H1 (cell line): ENCODE measurements around the gene TOP1. TPM values are rescaled to one million over a fixed set of nuclear protein-coding genes. Genes with fewer than 3 reads are reported as not detected.

Experiments used
- ATF2 ChIP-seq: IDR thresholded peaks from 2 replicates; pipeline ENCODE4 v1.6.1; 2012; ENCODE audit warnings: low read length, inconsistent platforms
- BACH1 ChIP-seq: IDR thresholded peaks from 2 replicates; pipeline ENCODE4 v1.6.1; 2012; ENCODE audit warnings: low read length, improper control_type of control experiment
- polyA plus RNA-seq, 7 experiments: library from polyadenylated mRNA; depleted of rRNA in 3 of 7; stranded (reverse) in 5 of 7; unstranded in 2 of 7; fragments of >200 nt in 5 of 7; fragments of 200-250 nt in 2 of 7; gene quantifications; 1 replicate in 5 of 7; 2 replicates in 1 of 7; 4 replicates in 1 of 7; pipeline versions ENCODE4 v1.2.1 to v1.2.3, GENCODE V29; 2011 to 2013; ENCODE audit warnings: missing spikeins in 2 of 7, mixed read lengths in 2 of 7
- total RNA-seq: library from RNA; stranded (reverse); fragmentation: NEBNext Ultra II Directional; extraction: Animal tissue kit (Norgen Biotek cat#: 25700); gene quantifications from 2 replicates; pipeline ENCODE4 v1.2.1, GENCODE V29; 2021

The TOP1 gene
- total and polyA plus RNA-seq, 2 of the 8 experiments (the other 6 are each of a cell fraction or from before 2014, with no cell fraction given) = 7.4 to 108 TPM

- TF ChIP-seq ATF2 (no peak), BACH1 (no peak)
- TF ChIP-seq, all 59 proteins: peak for 0
These were observed 135.2 kb downstream of the TOP1 start (continued) for GRCh38 chr20:41163821-41164220.
